ENCODE results near the gene TRPT1.

The TRPT1 gene

DNA sequence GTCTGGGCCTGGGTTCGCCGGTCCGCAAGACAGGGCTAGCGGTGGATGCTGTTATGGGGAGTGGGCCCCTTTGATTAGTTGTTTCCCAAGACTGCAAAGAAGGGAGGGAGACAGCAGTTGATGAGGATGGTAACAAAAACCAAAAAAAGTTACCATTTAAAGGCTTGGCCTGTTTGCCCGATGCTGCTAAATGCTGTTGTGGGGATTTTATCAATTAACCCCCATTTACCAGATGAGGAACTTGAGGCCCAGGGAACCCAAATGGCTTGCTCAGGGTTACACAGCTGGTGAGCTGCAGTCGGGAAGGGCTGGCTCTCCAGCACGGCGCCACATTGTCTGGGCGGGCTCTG, 3.4 kb downstream of the TRPT1 start:
- no peak for TF ChIP-seq CTCF (IDR thresholded peaks at IDR 0.05; ENCODE audit: low read depth, low read length)
- no peak overlapping the region for H3K4me3 ChIP-seq (replicated peaks in 1 of 2; ENCODE audit: low read depth in 2 of 2, low read length in 2 of 2)

GRCh38 chr11:64220798-64221197, 5.2 kb downstream of the TRPT1 start:
- no peak for DNase-seq (ENCODE audit: low read depth in 2 of 2)
- H3K4me3 ChIP-seq (replicated peaks in 1 of 2; ENCODE audit: low read depth in 2 of 2, low read length in 2 of 2): no peak overlapping the region
- no peak for TF ChIP-seq CTCF (IDR thresholded peaks at IDR 0.05; ENCODE audit: low read depth, low read length)

More for the DNA sequence above, 3.4 kb downstream of the TRPT1 start:
- DNase-seq (ENCODE audit: low read depth in 2 of 2): no peak

- no peak for DNase-seq (ENCODE audit: low read depth in 2 of 2)
- H3K4me3 ChIP-seq (replicated peaks in 1 of 2; ENCODE audit: low read depth in 2 of 2, low read length in 2 of 2): no peak overlapping the region
- TF ChIP-seq CTCF (IDR thresholded peaks at IDR 0.05; ENCODE audit: low read depth, low read length): no peak
Measured at GRCh38 chr11:64220271-64220670, 5.7 kb downstream of the TRPT1 start.

- H3K4me3 ChIP-seq (replicated peaks in 1 of 2; ENCODE audit: low read depth in 2 of 2, low read length in 2 of 2): no peak overlapping the region
- TF ChIP-seq CTCF (IDR thresholded peaks at IDR 0.05; ENCODE audit: low read depth, low read length): no peak
- no peak for DNase-seq (ENCODE audit: low read depth in 2 of 2)
Measured at GRCh38 chr11:64219755-64220154, 6.2 kb downstream of the TRPT1 start.

DNA sequence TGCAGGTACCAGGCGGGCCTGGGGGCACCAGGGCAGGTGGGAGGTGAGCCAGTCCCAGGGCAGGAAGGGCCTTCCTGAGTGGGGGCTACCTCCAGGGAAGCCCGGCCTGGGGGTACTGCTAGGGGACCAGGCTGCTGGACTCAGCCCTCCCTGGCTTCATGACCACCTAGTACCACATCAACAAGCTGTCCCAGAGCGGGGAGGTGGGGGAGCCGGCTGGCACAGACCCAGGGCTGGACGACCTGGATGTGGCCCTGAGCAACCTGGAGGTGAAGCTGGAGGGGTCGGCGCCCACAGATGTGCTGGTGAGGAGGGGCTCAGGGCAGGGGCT, 6.7 kb downstream of the TRPT1 start:
- no peak for DNase-seq (ENCODE audit: low read depth in 2 of 2)
- no peak for TF ChIP-seq CTCF (IDR thresholded peaks at IDR 0.05; ENCODE audit: low read depth, low read length)
- no peak overlapping the region for H3K4me3 ChIP-seq (replicated peaks in 1 of 2; ENCODE audit: low read depth in 2 of 2, low read length in 2 of 2)

GRCh38 chr11:64218628-64219353, 7.2 kb downstream of the TRPT1 start:
- no peak for TF ChIP-seq CTCF (IDR thresholded peaks at IDR 0.05; ENCODE audit: low read depth, low read length)
- no peak overlapping the region for H3K4me3 ChIP-seq (replicated peaks in 1 of 2; ENCODE audit: low read depth in 2 of 2, low read length in 2 of 2)
- no peak for DNase-seq (ENCODE audit: low read depth in 2 of 2)

DNA sequence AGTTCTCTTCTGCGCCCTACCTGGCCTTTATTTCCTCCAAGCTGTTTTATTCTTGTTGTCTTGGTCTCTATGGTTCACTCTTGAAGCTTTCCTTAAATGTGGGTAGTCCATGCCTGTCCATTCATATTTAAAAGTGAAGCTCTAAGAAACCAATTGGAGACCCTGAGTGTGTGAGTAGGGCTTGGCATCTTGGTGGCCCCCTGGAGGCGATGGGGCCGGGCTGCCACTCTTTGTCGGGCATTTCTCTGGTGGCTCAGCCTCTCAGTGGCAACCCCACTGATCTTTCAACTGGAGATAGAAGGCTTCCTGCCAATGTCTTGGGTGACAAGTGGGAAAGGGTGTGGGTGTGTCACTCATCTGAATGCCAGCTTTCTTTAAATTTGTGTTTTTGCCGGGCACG, 9.1 kb downstream of the TRPT1 start:
- H3K4me3 ChIP-seq (replicated peaks in 1 of 2; ENCODE audit: low read depth in 2 of 2, low read length in 2 of 2): no peak overlapping the region
- no peak for TF ChIP-seq CTCF (IDR thresholded peaks at IDR 0.05; ENCODE audit: low read depth, low read length)
- DNase-seq (ENCODE audit: low read depth in 2 of 2): no peak
